ENCODE results near the gene AGO4.
"Not testable (repeated sequence)": the region's sequence is repeated elsewhere in the genome, so short reads cannot be mapped to it uniquely, and the experiment has no call there.

AGO4 gene

GRCh38 chr1:35807614-35808449 is at the start of gene AGO4:
Gene AGO4, plus strand, starts transcription at chr1:35808016. Its CDS starts 401 bp downstream, at chr1:35808417.
- peak in 1 of 2 donors; percentile 8 for DNase-seq (ENCODE audit: low read depth in 1 of 2, low spot score in 1 of 2)

- DNase-seq (ENCODE audit: low read depth in 1 of 2, low spot score in 1 of 2), result no peak
These were observed 45.7 kb upstream of the AGO4 start for GRCh38 chr1:35762141-35762540.

- DNase-seq (ENCODE audit: low read depth in 1 of 2, low spot score in 1 of 2), result no peak
These were observed 44.6 kb upstream of the AGO4 start for GRCh38 chr1:35763201-35763600.

- DNase-seq (ENCODE audit: low read depth in 1 of 2, low spot score in 1 of 2), result no peak
These were observed 43.5 kb upstream of the AGO4 start for GRCh38 chr1:35764283-35764682.

GRCh38 chr1:35768350-35769187 is 39.2 kb upstream of the AGO4 start:
- no peak for DNase-seq (ENCODE audit: low read depth in 1 of 2, low spot score in 1 of 2)

- DNase-seq (ENCODE audit: low read depth in 1 of 2, low spot score in 1 of 2), result peak; percentile 60 to 74
These were observed 38.5 kb upstream of the AGO4 start for GRCh38 chr1:35769188-35769758.

- no peak for DNase-seq (ENCODE audit: low read depth in 1 of 2, low spot score in 1 of 2)
These were observed 34.1 kb upstream of the AGO4 start for GRCh38 chr1:35773711-35774110.

GRCh38 chr1:35776172-35776571 is 31.6 kb upstream of the AGO4 start:
- DNase-seq (ENCODE audit: low read depth in 1 of 2, low spot score in 1 of 2), result not testable (repeated sequence)

GRCh38 chr1:35777109-35777508 is 30.7 kb upstream of the AGO4 start:
- no peak for DNase-seq (ENCODE audit: low read depth in 1 of 2, low spot score in 1 of 2)

- DNase-seq (ENCODE audit: low read depth in 1 of 2, low spot score in 1 of 2), result no peak
These were observed 24.7 kb upstream of the AGO4 start for GRCh38 chr1:35783055-35783583.

- not testable (repeated sequence) for DNase-seq (ENCODE audit: low read depth in 1 of 2, low spot score in 1 of 2)
These were observed 23.5 kb upstream of the AGO4 start for GRCh38 chr1:35784364-35784763.

GRCh38 chr1:35788139-35788538 is 19.7 kb upstream of the AGO4 start:
- DNase-seq (ENCODE audit: low read depth in 1 of 2, low spot score in 1 of 2), result no peak

- DNase-seq (ENCODE audit: low read depth in 1 of 2, low spot score in 1 of 2), result no peak
These were observed 17.1 kb upstream of the AGO4 start for GRCh38 chr1:35790670-35791069.

- DNase-seq (ENCODE audit: low read depth in 1 of 2, low spot score in 1 of 2), result no peak
These were observed 12.5 kb upstream of the AGO4 start for GRCh38 chr1:35795295-35795694.

- no peak for DNase-seq (ENCODE audit: low read depth in 1 of 2, low spot score in 1 of 2)
These were observed 10.4 kb upstream of the AGO4 start for GRCh38 chr1:35797380-35797779.

- not testable (repeated sequence) for DNase-seq (ENCODE audit: low read depth in 1 of 2, low spot score in 1 of 2)
These were observed 9.8 kb upstream of the AGO4 start for GRCh38 chr1:35798019-35798418.

GRCh38 chr1:35800167-35800887 is 7.5 kb upstream of the AGO4 start:
- not testable (repeated sequence) for DNase-seq (ENCODE audit: low read depth in 1 of 2, low spot score in 1 of 2)

GRCh38 chr1:35808450-35809113 is 766 bp downstream of the AGO4 start:
- DNase-seq (ENCODE audit: low read depth in 1 of 2, low spot score in 1 of 2), result no peak

- DNase-seq (ENCODE audit: low read depth in 1 of 2, low spot score in 1 of 2), result no peak
These were observed 1.6 kb downstream of the AGO4 start for GRCh38 chr1:35809114-35810095.

All from activated CD4-positive, alpha-beta T cell treated with anti-CD3 and anti-CD28 coated beads, Interleukin-2, amount 50 U/mL, for 24 hours (primary cell).